IMR-90 (cell line): Measurements from ENCODE around the gene PCBP3. TPM values are rescaled to one million over a fixed set of nuclear protein-coding genes. Genes with fewer than 3 reads are reported as not detected.

Experiments used
- ATAC-seq: fragments of 200-7000 bp; cut with Tn5 transposase; 2 replicates; pipeline ENCODE4 v1.9.1; 2020; ENCODE audit warnings: low read depth, mild to moderate bottlenecking, moderate library complexity
- BruUV-seq: library from RNA; stranded (reverse); fragments of 400-500 nt; replicated peaks from 2 replicates; lab custom pipeline; 2021; lab: Mats Ljungman, UMichigan
- CTCF ChIA-PET: fragments of 300-600 bp; formaldehyde crosslinking; extraction: SDS; loops from one replicate; lab custom pipeline; 2021; ENCODE audit warnings: antibody characterized with exemption; lab: Yijun Ruan, JAX
- POLR2A ChIA-PET: fragments of 300-600 bp; sonication (Branson Sonifier 250); formaldehyde crosslinking; loops from one replicate; lab custom pipeline; 2022; ENCODE audit warnings: antibody characterized with exemption; ENCODE audit not compliant: unreplicated experiment; lab: Charles Lee
- DNase-seq: peaks from one replicate; pipeline ENCODE4 v3.0.0; 2013
- H2AFZ ChIP-seq: replicated peaks from 2 replicates; pipeline ENCODE3; 2013; ENCODE audit warnings: low read length, mild to moderate bottlenecking; ENCODE audit not compliant: poor library complexity
- H2AK5ac ChIP-seq: 2 replicates; pipeline ENCODE4 v1.6.1; 2013; ENCODE audit warnings: low read depth, low read length, inconsistent platforms
- H2AK9ac ChIP-seq: replicated peaks from 2 replicates; pipeline ENCODE3; 2013; ENCODE audit warnings: mild to moderate bottlenecking, low read depth, low read length, moderate library complexity; ENCODE audit not compliant: poor library complexity
- H2BK120ac ChIP-seq: 2 replicates; pipeline ENCODE4 v1.6.1; 2013; ENCODE audit warnings: low read depth, low read length, inconsistent platforms
- H2BK15ac ChIP-seq: 3 replicates; pipeline ENCODE4 v1.6.1; 2013; ENCODE audit warnings: low read depth, low read length, inconsistent platforms
- H2BK20ac ChIP-seq: 2 replicates; pipeline ENCODE4 v1.6.1; 2013; ENCODE audit warnings: low read depth, mild to moderate bottlenecking, inconsistent platforms, low read length, moderate library complexity
- H2BK5ac ChIP-seq: 2 replicates; pipeline ENCODE4 v1.6.1; 2013; ENCODE audit warnings: mild to moderate bottlenecking, low read depth, low read length, inconsistent platforms; ENCODE audit not compliant: poor library complexity, severe bottlenecking
- H3K14ac ChIP-seq: replicated peaks from 2 replicates; pipeline ENCODE4 v1.6.1; 2013; ENCODE audit warnings: low read depth, low read length, inconsistent platforms
- H3K18ac ChIP-seq: 2 replicates; pipeline ENCODE4 v1.6.1; 2013; ENCODE audit warnings: low read depth, low read length, control low read depth
- H3K23ac ChIP-seq: 2 replicates; pipeline ENCODE4 v1.6.1; 2013; ENCODE audit warnings: low read depth, low read length, inconsistent platforms
- H3K27ac ChIP-seq: 2 replicates; pipeline ENCODE4 v1.5.1; 2013; ENCODE audit warnings: mild to moderate bottlenecking, control low read depth, low read length; ENCODE audit not compliant: insufficient read depth
- H3K27me3 ChIP-seq: 2 replicates; pipeline ENCODE4 v1.6.1; 2013; ENCODE audit warnings: low read length; ENCODE audit not compliant: control insufficient read depth, insufficient read depth
- H3K36me3 ChIP-seq: 2 replicates; pipeline ENCODE4 v1.6.1; 2013; ENCODE audit warnings: low read length, mixed read lengths; ENCODE audit not compliant: control insufficient read depth, insufficient read depth
- H3K4ac ChIP-seq: 2 replicates; pipeline ENCODE4 v1.6.1; 2013; ENCODE audit warnings: low read depth, low read length, inconsistent platforms
- H3K4me1 ChIP-seq: 2 replicates; pipeline ENCODE4 v1.6.1; 2013; ENCODE audit warnings: low read length, mixed read lengths; ENCODE audit not compliant: control insufficient read depth, insufficient read depth
- H3K4me2 ChIP-seq: 2 replicates; pipeline ENCODE4 v1.6.1; 2013; ENCODE audit warnings: low read depth, mild to moderate bottlenecking, control low read depth, low read length, moderate library complexity
- H3K4me3 ChIP-seq: 2 replicates; pipeline ENCODE4 v1.5.1; 2013; ENCODE audit warnings: low read depth, mild to moderate bottlenecking, control low read depth, low read length, moderate library complexity; ENCODE audit not compliant: insufficient read depth
- H3K56ac ChIP-seq: 2 replicates; pipeline ENCODE4 v1.6.1; 2013; ENCODE audit warnings: low read length, inconsistent platforms; ENCODE audit not compliant: insufficient read depth; ENCODE audit errors: extremely low read depth
- H3K79me1 ChIP-seq, 2 experiments: 2 replicates each; pipeline ENCODE4 v1.6.1; 2013; ENCODE audit warnings: low read length in 2 of 2, inconsistent platforms in 1 of 2, low read depth in 1 of 2
- H3K9ac ChIP-seq: 2 replicates; pipeline ENCODE4 v1.6.1; 2013; ENCODE audit warnings: low read depth, low read length, control low read depth
- H3K9me1 ChIP-seq: 2 replicates; pipeline ENCODE4 v1.6.1; 2013; ENCODE audit warnings: low read length, inconsistent platforms; ENCODE audit not compliant: insufficient read depth
- H3K9me3 ChIP-seq: 2 replicates; pipeline ENCODE4 v1.6.1; 2013; ENCODE audit warnings: low read length; ENCODE audit not compliant: control insufficient read depth, insufficient read depth
- H4K20me1 ChIP-seq: 2 replicates; pipeline ENCODE4 v1.6.1; 2013; ENCODE audit warnings: low read length, inconsistent platforms; ENCODE audit not compliant: insufficient read depth
- H4K5ac ChIP-seq: 2 replicates; pipeline ENCODE4 v1.6.1; 2013; ENCODE audit warnings: mild to moderate bottlenecking, low read depth, low read length, control low read depth
- H4K8ac ChIP-seq, 2 experiments: 2 replicates each; pipeline ENCODE4 v1.6.1; 2013; ENCODE audit warnings: low read depth in 2 of 2, low read length in 2 of 2, control low read depth in 1 of 2, inconsistent platforms in 1 of 2
- H4K91ac ChIP-seq: 2 replicates; pipeline ENCODE4 v1.6.1; 2013; ENCODE audit warnings: low read depth, low read length, inconsistent platforms; ENCODE audit not compliant: insufficient read depth
- BHLHE40 ChIP-seq: fragments of 150-350 bp; IDR thresholded peaks from 2 replicates; pipeline ENCODE4 v1.6.1; 2016; ENCODE audit warnings: mild to moderate bottlenecking, low read depth, low read length
- NFE2L2 ChIP-seq: fragments of 150-350 bp; IDR thresholded peaks from 2 replicates; pipeline ENCODE4 v1.6.1; 2016; ENCODE audit warnings: low read depth, mild to moderate bottlenecking, low read length
- RAD21 ChIP-seq: IDR thresholded peaks from 2 replicates; pipeline ENCODE4 v1.6.1; 2012; ENCODE audit warnings: low read length, improper control_type of control experiment
- RCOR1 ChIP-seq: IDR thresholded peaks from 2 replicates; pipeline ENCODE4 v1.6.1; 2012; ENCODE audit warnings: mild to moderate bottlenecking, low read length, improper control_type of control experiment; ENCODE audit not compliant: insufficient replicate concordance
- RFX5 ChIP-seq: IDR thresholded peaks from 2 replicates; pipeline ENCODE4 v1.8.0; 2012; ENCODE audit warnings: low read depth, mild to moderate bottlenecking, low read length, moderate library complexity
- WGBS, 2 experiments: methylation state at CpG; one replicate each; pipeline versions ENCODE4 v1.1.5 to v1.1.7; 2013; ENCODE audit warnings: missing lambda C conversion rate in 2 of 2; ENCODE audit not compliant: insufficient read length in 1 of 2; ENCODE audit errors: extremely low coverage in 2 of 2; 5-methylcytosine and 5-hydroxymethylcytosine counted together
- dilution Hi-C: fragments of 300-500 bp; cut with HindIII; formaldehyde crosslinking; loops from one replicate; pipeline ENCODE4 v1.14.3; 2018; ENCODE audit warnings: low sequenced_read_pairs; ENCODE audit not compliant: unreplicated experiment
- in situ Hi-C: fragments of 300-500 bp; cut with MboI; formaldehyde crosslinking; loops from 3 replicates; pipeline ENCODE4 v1.14.3; 2019; ENCODE audit warnings: low sequenced_read_pairs, inconsistent platforms, mixed read lengths
- intact Hi-C: fragments of 100-400 bp; cut with micrococcal nuclease; formaldehyde crosslinking; loops from 2 replicates; pipeline ENCODE4 v1.10.0; 2022
- polyA plus RNA-seq, 3 experiments: library from polyadenylated mRNA; depleted of rRNA; stranded (reverse); fragments of >200 nt; gene quantifications; 2 replicates each; pipeline ENCODE4 v1.2.3, GENCODE V29; 2012; ENCODE audit warnings: low replicate concordance in 1 of 3
- total RNA-seq: library from RNA; depleted of rRNA; stranded (reverse); fragments of >200 nt; gene quantifications from 2 replicates; pipeline ENCODE4 v1.2.3, GENCODE V29; 2012

The PCBP3 gene
- total and polyA plus RNA-seq, 2 of the 4 experiments (the other 2 are of a cell fraction), result 2.9 to 3.9 TPM

DNA sequence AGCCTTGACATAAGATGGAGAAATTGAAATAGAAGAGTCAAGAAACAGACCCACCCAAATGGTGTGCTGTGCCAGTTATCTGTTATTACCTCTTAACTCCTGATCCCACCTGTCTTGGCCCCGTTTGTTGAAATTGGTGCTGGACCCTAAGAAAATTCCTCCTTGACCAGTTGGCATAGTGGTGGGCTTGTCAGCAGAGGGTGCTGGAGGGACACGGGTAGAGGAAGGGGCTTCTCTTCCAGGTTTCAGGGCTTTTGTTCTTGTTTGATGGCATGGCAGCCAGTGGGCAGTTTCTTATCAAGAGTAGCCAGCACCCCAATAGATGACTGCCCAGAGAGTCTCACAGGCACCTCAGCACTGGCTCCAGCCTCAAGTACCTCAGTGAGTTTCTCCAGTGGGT lies 51.6 kb downstream of the PCBP3 start:
- 0 out of 2 replicates have a peak, but pooled peaks cover 5% of the 10 kb centered on the region for H3K9me1 ChIP-seq
- ChIA-PET CTCF (no interaction called here), POLR2A (no interaction called here)
- H2BK20ac ChIP-seq, result no peak overlapping the region
- no peak overlapping the region for H3K23ac ChIP-seq
- H3K79me1 ChIP-seq, result no peaks in the 10 kb centered on the region
- H4K5ac ChIP-seq, result no peak overlapping the region
- no peak for ATAC-seq
- in situ Hi-C loops, result no loop called here
- no peak overlapping the region for H4K8ac ChIP-seq
- intact Hi-C loops, result no loop called here
- peaks cover 4% of the 10 kb centered on the region; the same call in 1 of the 2 replicates for H4K20me1 ChIP-seq
- no peak overlapping the region for H2AK5ac ChIP-seq
- H4K91ac ChIP-seq, result no peak overlapping the region
- H2BK5ac ChIP-seq, result no peak overlapping the region
- no peak overlapping the region for H3K18ac ChIP-seq
- no peak overlapping the region for H2AK9ac ChIP-seq
- dilution Hi-C loops, result no loop called here
- WGBS, 2 experiments, result no CpG with 5 or more reads among the region's 2 CpGs
- peaks cover 3% of the 10 kb centered on the region; the same call in 1 of the 2 replicates for H3K4me1 ChIP-seq
- BruUV-seq, result no TSS peak
- H3K56ac ChIP-seq, result no peak overlapping the region
- no peak overlapping the region for H2BK15ac ChIP-seq
- no peak for TF ChIP-seq BHLHE40
- TF ChIP-seq RCOR1, result no peak
- TF ChIP-seq RAD21, result no peak
- no peak for TF ChIP-seq RFX5
- no peak for TF ChIP-seq NFE2L2
- H3K27ac ChIP-seq, result no peak overlapping the region
- no peak overlapping the region for H3K4me2 ChIP-seq
- no peak overlapping the region for H2BK120ac ChIP-seq
- no peak overlapping the region for H3K9ac ChIP-seq
- no peak overlapping the region for H3K14ac ChIP-seq
- no peak overlapping the region for H3K4ac ChIP-seq
- no peaks in the 10 kb centered on the region for H3K36me3 ChIP-seq
- DNase-seq, result no peak
- peaks cover 2% of the 10 kb centered on the region; the same call in 1 of the 2 replicates for H3K9me3 ChIP-seq
- H3K27me3 ChIP-seq, result no peaks in the 10 kb centered on the region
- no peak overlapping the region for H3K4me3 ChIP-seq
- no peak overlapping the region for H2AFZ ChIP-seq
